Measurements from ENCODE around the gene SH2D4B. TPM values are rescaled to one million over a fixed set of nuclear protein-coding genes. Genes with fewer than 3 reads are reported as not detected.
A peak's percentile ranks its signal among the peaks of the same experiment; 100 is the strongest.

Gene SH2D4B
- total and polyA plus RNA-seq, 5 experiments from 2014 or later = 0.11 to 0.36 TPM; not detected in 3

DNA sequence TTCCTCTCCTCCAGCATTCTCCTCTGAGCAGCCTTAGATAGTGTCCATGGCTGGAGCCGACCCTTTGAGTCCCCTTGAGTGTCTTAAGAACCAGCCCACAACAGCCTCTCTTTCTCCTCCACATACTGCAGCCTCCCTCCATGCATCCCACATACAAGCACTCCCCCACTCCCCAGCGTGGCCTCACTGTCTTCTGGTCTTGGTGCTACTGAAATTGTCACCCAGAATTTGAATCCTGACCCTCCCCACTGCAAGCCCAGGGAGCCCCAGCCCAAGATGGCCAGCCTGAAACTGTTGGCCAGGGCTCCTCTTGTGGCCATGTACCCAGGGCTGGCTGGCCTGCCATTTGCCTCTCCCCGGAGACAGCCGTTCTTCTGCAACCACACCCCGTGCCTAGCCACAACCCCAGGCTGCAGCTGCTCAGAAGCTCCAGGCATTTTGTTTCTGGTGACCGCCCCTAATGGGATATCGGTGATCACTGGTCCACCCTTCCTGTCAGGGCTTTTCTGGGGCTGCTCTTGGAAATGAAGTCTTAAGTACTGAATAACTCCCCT lies 18.8 kb upstream of the SH2D4B start:
- Mint-ChIP-seq H3K4me3 (peak overlapping the region in 4 of 10 donors; percentile 4 to 24 (median 11)), H3K27me3 (no peaks in the 10 kb centered on the region), H3K27ac (peak overlapping the region; percentile 18 to 94 (median 82)), H3K36me3 (peaks cover 0 to 73% (median 3%) of the 10 kb centered on the region in 3 donors), H3K9me3 (no peaks in the 10 kb centered on the region), H3K4me1 (peaks cover 13 to 59% (median 49%) of the 10 kb centered on the region in 4 donors)
- DNase-seq (peak in 1 of 10 donors; percentile 52), ATAC-seq (no peak)
- POLR2A ChIA-PET = interaction anchor here (1.1 to 2.0 kb wide), 3 partner anchors 9 to 75 kb away, joined by 3 to 7 read pairs (median 4); no protein-coding TSS in a partner anchor

- no peak overlapping the region for H3K4me3 Mint-ChIP-seq
- H3K4me1 Mint-ChIP-seq = peaks cover 19 to 65% (median 58%) of the 10 kb centered on the region in 4 donors
- DNase-seq = peak in 1 of 10 donors; percentile 48
- H3K27me3 Mint-ChIP-seq = no peaks in the 10 kb centered on the region
- POLR2A ChIA-PET = interaction anchor here (1.0 to 1.8 kb wide), 3 partner anchors 15 to 76 kb away, joined by 3 to 6 read pairs (median 4); no protein-coding TSS in a partner anchor
- ATAC-seq = no peak
- peaks cover 0 to 66% (median 0%) of the 10 kb centered on the region in 3 donors for H3K36me3 Mint-ChIP-seq
- H3K27ac Mint-ChIP-seq = peak overlapping the region; percentile 60 to 94 (median 87)
- H3K9me3 Mint-ChIP-seq = no peaks in the 10 kb centered on the region
Measured at GRCh38 chr10:80519936-80520650, 17.6 kb upstream of the SH2D4B start.

DNA sequence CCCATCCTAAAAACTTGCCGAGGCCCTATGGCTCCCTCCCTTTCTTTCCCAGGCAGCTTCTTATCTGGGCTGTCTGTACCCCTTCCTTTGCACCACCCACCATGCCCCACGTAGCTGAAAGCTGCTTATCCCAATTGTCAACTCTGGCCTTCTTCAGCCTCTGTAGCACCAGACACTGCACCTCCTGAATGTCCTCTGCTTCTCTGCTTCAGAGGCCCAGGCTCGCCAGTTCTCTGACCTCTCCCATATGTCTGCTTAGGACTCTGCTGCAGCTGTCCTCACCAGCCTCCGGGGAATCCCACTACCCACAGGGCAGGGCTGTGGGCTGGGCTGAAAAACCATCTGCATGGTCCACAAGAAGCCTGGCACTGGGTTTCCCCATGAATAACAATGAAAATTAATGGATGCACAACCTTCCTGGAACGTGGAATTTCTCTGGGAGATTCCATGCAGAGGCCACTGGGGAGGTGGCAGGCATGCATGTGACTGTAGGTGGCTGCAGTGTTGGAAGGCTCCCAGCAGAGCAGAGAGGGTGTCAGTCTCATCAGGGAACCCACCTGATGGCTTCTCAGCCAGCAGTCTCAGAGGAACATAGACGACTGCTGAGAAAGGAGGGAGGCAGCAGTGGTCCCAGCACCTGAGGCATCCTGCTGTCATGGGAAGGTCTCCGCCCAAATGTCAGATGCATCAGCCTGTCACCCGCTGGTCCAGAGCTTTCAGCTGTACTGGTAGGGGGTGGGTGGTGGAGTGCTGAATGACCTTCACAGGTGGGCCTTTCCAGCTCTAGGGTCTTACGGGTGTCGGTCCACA lies 16.8 kb upstream of the SH2D4B start:
- H3K27me3 Mint-ChIP-seq = no peaks in the 10 kb centered on the region
- POLR2A ChIA-PET = interaction anchor here (0.6 to 1.8 kb wide), 3 partner anchors 15 to 68 kb away, joined by 3 to 6 read pairs (median 4); no protein-coding TSS in a partner anchor
- no peaks in the 10 kb centered on the region for H3K9me3 Mint-ChIP-seq
- peak overlapping the region in 2 of 10 donors; percentile 1 to 39 for H3K4me3 Mint-ChIP-seq
- H3K36me3 Mint-ChIP-seq = peaks cover 0 to 59% (median 0%) of the 10 kb centered on the region in 3 donors
- peak in 1 of 10 donors; percentile 64 for DNase-seq
- ATAC-seq = no peak
- peaks cover 21 to 73% (median 65%) of the 10 kb centered on the region in 4 donors for H3K4me1 Mint-ChIP-seq
- H3K27ac Mint-ChIP-seq = peak overlapping the region; percentile 67 to 94 (median 84)

GRCh38 chr10:80522756-80523363 lies 14.8 kb upstream of the SH2D4B start:
- POLR2A ChIA-PET = no interaction called here
- DNase-seq = peak in 1 of 10 donors; percentile 58

GRCh38 chr10:80523773-80524172 lies 13.9 kb upstream of the SH2D4B start:
- no peaks in the 10 kb centered on the region for H3K9me3 Mint-ChIP-seq

More at GRCh38 chr10:80522756-80523363, 14.8 kb upstream of the SH2D4B start:
- Mint-ChIP-seq H3K27me3 (no peaks in the 10 kb centered on the region), H3K27ac (peak overlapping the region; percentile 22 to 93 (median 82)), H3K36me3 (peaks cover 0 to 43% (median 0%) of the 10 kb centered on the region in 3 donors), H3K4me1 (peaks cover 28 to 78% (median 74%) of the 10 kb centered on the region in 4 donors), H3K4me3 (no peak overlapping the region), H3K9me3 (no peaks in the 10 kb centered on the region)
- ATAC-seq = peak; percentile 25 to 57

DNA sequence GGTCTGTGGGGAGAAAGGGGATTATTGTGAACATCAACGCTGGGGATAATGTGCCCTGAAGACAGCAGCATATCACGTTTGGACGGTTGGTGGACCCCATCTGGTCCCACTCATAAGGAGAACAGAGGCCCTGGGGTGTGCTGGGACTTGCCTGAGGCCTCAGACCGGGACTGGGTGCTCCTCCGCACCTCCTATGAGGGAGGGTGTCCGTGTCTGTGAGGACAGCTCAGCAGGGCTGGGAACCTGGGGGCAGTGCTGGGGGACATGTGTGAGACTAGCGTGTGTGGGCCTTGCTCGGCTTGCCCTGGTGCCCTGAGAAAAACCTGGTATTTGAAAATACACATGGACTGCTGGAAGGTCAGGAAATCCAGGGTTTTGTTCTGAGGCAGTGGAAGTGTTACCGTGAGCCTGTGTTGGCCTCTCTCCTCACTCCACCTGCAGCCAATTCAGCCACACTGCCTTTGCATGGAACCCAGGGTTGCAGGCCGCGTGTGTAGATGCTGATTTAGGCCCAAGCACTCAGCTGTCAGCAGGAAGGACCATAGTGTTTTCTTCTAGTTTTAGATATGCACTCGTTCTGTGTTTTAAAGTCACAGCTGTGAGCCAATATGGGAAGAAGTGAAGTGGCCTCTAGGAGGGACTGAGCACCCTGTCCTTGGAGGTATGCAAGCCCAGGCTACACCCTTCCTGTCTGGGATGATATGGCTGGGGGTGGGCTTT lies 13.4 kb upstream of the SH2D4B start:
- Mint-ChIP-seq H3K27ac (peak overlapping the region; percentile 72 to 100 (median 91)), H3K36me3 (peaks cover 0 to 30% (median 0%) of the 10 kb centered on the region in 3 donors), H3K4me3 (peak overlapping the region in 5 of 10 donors; percentile 11 to 56 (median 22)), H3K9me3 (no peaks in the 10 kb centered on the region), H3K27me3 (no peaks in the 10 kb centered on the region), H3K4me1 (peaks cover 41 to 80% (median 76%) of the 10 kb centered on the region in 4 donors)
- ATAC-seq (peak in 1 of 2 donors; percentile 8), DNase-seq (peak in 1 of 10 donors; percentile 4)
- POLR2A ChIA-PET = interaction anchor here (1.3 to 1.7 kb wide), 4 partner anchors 9 to 23 kb away, joined by 3 to 7 read pairs (median 5); no protein-coding TSS in a partner anchor

More at GRCh38 chr10:80523773-80524172, 13.9 kb upstream of the SH2D4B start:
- DNase-seq = peak in 1 of 10 donors; percentile 37
- Mint-ChIP-seq H3K4me1 (peaks cover 35 to 80% (median 76%) of the 10 kb centered on the region in 4 donors), H3K4me3 (peak overlapping the region in 3 of 10 donors; percentile 18 to 56 (median 22)), H3K27ac (peak overlapping the region; percentile 72 to 100 (median 91)), H3K36me3 (peaks cover 0 to 36% (median 0%) of the 10 kb centered on the region in 3 donors), H3K27me3 (no peaks in the 10 kb centered on the region)
- POLR2A ChIA-PET = interaction anchor here (0.7 to 1.4 kb wide), 2 partner anchors 9 to 18 kb away, joined by 3 to 7 read pairs; no protein-coding TSS in a partner anchor
- ATAC-seq = peak in 1 of 2 donors; percentile 6

DNA sequence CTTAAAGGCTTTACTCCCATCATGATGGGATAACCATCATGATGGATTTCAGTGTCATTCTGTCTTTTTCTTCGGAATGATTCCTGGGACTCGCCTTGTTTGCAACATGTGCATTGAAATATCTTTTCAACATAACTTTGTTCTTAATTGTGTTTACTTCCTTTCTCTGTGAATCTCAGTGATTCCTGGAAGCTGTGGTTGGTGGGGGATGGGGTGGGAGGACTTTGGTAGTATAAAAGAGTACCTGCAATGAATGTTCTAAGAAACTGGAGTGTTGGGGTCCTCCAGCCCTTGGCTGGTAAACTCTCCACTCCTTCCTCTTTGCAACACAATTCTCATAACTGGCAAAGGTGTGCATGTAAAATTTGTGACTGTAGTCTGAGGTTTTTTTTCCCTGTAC lies 11.5 kb upstream of the SH2D4B start:
- Mint-ChIP-seq H3K4me1 (peaks cover 48 to 82% (median 81%) of the 10 kb centered on the region in 4 donors), H3K36me3 (peaks cover 0 to 14% (median 0%) of the 10 kb centered on the region in 3 donors), H3K27me3 (no peaks in the 10 kb centered on the region), H3K9me3 (no peaks in the 10 kb centered on the region), H3K27ac (peak overlapping the region; percentile 88 to 100 (median 92)), H3K4me3 (peak overlapping the region; percentile 50 to 78 (median 72))
- no peak for ATAC-seq
- POLR2A ChIA-PET = interaction anchor here (1.1 to 1.7 kb wide), 4 partner anchors 10 to 81 kb away, joined by 3 to 7 read pairs (median 4); no protein-coding TSS in a partner anchor
- DNase-seq = peak in 1 of 10 donors; percentile 30

- H3K27ac Mint-ChIP-seq = peak overlapping the region; percentile 88 to 100 (median 92)
- H3K4me1 Mint-ChIP-seq = peaks cover 51 to 88% (median 86%) of the 10 kb centered on the region in 4 donors
- POLR2A ChIA-PET = interaction anchor here (0.6 to 1.5 kb wide), 4 partner anchors 10 to 82 kb away, joined by 3 to 5 read pairs (median 4); no protein-coding TSS in a partner anchor
- H3K36me3 Mint-ChIP-seq = peaks cover 0 to 14% (median 0%) of the 10 kb centered on the region in 3 donors
- H3K9me3 Mint-ChIP-seq = no peaks in the 10 kb centered on the region
- H3K4me3 Mint-ChIP-seq = peak overlapping the region; percentile 50 to 78 (median 72)
- ATAC-seq = no peak
- DNase-seq = peak in 1 of 10 donors; percentile 40
- no peaks in the 10 kb centered on the region for H3K27me3 Mint-ChIP-seq
Measured at GRCh38 chr10:80526742-80527141, 11.0 kb upstream of the SH2D4B start.

DNA sequence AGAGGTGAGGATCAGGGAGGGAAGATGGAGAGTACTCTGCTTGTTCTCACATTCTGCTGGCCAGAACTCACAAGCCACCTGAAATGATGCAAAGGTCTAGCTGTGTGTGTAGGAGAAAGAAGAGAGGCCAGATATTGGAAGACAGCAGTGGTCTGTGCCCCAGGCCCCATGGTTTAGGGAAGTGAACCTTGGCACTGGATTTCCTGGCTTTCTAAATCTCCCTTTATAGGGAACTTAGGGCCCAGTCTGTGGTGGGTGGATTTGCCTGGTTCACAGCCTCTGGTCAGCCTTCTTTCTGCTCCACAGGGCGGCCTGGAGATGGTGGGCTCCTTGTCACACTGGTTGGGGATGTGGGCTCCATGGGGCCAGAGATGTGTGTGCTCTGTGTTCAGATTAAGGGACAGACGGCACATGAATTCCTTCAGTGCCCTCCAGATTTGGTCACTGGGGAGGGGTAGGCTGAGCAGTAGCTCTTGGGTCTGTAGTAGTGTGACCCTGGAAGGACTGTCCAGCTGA lies 9.5 kb upstream of the SH2D4B start:
- H3K4me1 Mint-ChIP-seq = peaks cover 56 to 92% (median 91%) of the 10 kb centered on the region in 4 donors
- POLR2A ChIA-PET = interaction anchor here (0.9 to 2.4 kb wide), 5 partner anchors 10 to 84 kb away, joined by 3 to 7 read pairs (median 3); no protein-coding TSS in a partner anchor
- H3K36me3 Mint-ChIP-seq = peaks cover 0 to 19% (median 0%) of the 10 kb centered on the region in 3 donors
- ATAC-seq (no peak), DNase-seq (peak in 1 of 10 donors; percentile 58)
- no peaks in the 10 kb centered on the region for H3K27me3 Mint-ChIP-seq
- peak overlapping the region in 8 of 10 donors; percentile 26 to 82 (median 52) for H3K4me3 Mint-ChIP-seq
- peak overlapping the region; percentile 69 to 100 (median 92) for H3K27ac Mint-ChIP-seq
- H3K9me3 Mint-ChIP-seq = no peaks in the 10 kb centered on the region

GRCh38 chr10:80528901-80529300 lies 8.8 kb upstream of the SH2D4B start:
- no peaks in the 10 kb centered on the region for H3K27me3 Mint-ChIP-seq
- peak overlapping the region; percentile 89 to 100 (median 93) for H3K27ac Mint-ChIP-seq
- peaks cover 55 to 88% (median 87%) of the 10 kb centered on the region in 4 donors for H3K4me1 Mint-ChIP-seq
- H3K4me3 Mint-ChIP-seq = peak overlapping the region; percentile 36 to 89 (median 78)
- H3K9me3 Mint-ChIP-seq = no peaks in the 10 kb centered on the region
- POLR2A ChIA-PET = interaction anchor here (0.9 to 2.5 kb wide), 4 partner anchors 10 to 23 kb away, joined by 3 to 11 read pairs (median 6); no protein-coding TSS in a partner anchor
- DNase-seq (peak in 1 of 10 donors; percentile 19), ATAC-seq (no peak)
- peaks cover 0 to 18% (median 0%) of the 10 kb centered on the region in 3 donors for H3K36me3 Mint-ChIP-seq
